H1 (cell line): ENCODE results near the gene TMCC1. TPM values are rescaled to one million over a fixed set of nuclear protein-coding genes. Genes with fewer than 3 reads are reported as not detected.

Experiments
- CTCF ChIA-PET: fragments of 300-600 bp; sonication (Branson Sonifier 250); formaldehyde crosslinking; loops from one replicate; lab custom pipeline; 2021; ENCODE audit not compliant: partially characterized antibody; lab: Charles Lee
- POLR2A ChIA-PET: fragments of 300-600 bp; sonication (Branson Sonifier 250); formaldehyde crosslinking; loops from one replicate; lab custom pipeline; 2021; ENCODE audit warnings: inconsistent platforms; ENCODE audit not compliant: partially characterized antibody; lab: Charles Lee
- DNase-seq, 2 experiments: peaks; one replicate each; pipeline versions ENCODE4 v3.0.0 to v3.0.0-alpha.2; 2010 to 2022; ENCODE audit warnings: low spot score in 2 of 2, low read depth in 1 of 2, mixed read lengths in 1 of 2
- FAIRE-seq: peaks from 2 replicates; lab custom pipeline; 2011; peaks lifted over from hg19 to GRCh38; lab: Jason Lieb, UNC
- H2AFZ ChIP-seq: 2 replicates; pipeline ENCODE4 v1.8.1; 2012; ENCODE audit warnings: low read length, inconsistent platforms
- H2AK5ac ChIP-seq: 2 replicates; pipeline ENCODE4 v1.6.1; 2013; ENCODE audit warnings: low read depth, low read length
- H2BK120ac ChIP-seq: replicated peaks from 2 replicates; pipeline ENCODE3; 2013; ENCODE audit warnings: low read depth, low read length, inconsistent platforms
- H2BK12ac ChIP-seq: 2 replicates; pipeline ENCODE4 v1.6.1; 2013; ENCODE audit warnings: low read depth, low read length
- H2BK15ac ChIP-seq: 2 replicates; pipeline ENCODE4 v1.6.1; 2013; ENCODE audit warnings: low read length
- H2BK20ac ChIP-seq: 2 replicates; pipeline ENCODE4 v1.6.1; 2013; ENCODE audit warnings: low read length
- H2BK5ac ChIP-seq: 2 replicates; pipeline ENCODE4 v1.6.1; 2013; ENCODE audit warnings: low read depth, low read length
- H3K14ac ChIP-seq: 2 replicates; pipeline ENCODE4 v1.6.1; 2013; ENCODE audit warnings: inconsistent platforms; ENCODE audit not compliant: insufficient read length
- H3K18ac ChIP-seq: 2 replicates; pipeline ENCODE4 v1.6.1; 2013; ENCODE audit warnings: low read length; ENCODE audit errors: extremely low read depth
- H3K23ac ChIP-seq: 2 replicates; pipeline ENCODE4 v1.6.1; 2013; ENCODE audit warnings: inconsistent platforms; ENCODE audit not compliant: insufficient read length
- H3K23me2 ChIP-seq: 2 replicates; pipeline ENCODE4 v1.6.1; 2013; ENCODE audit warnings: low read depth, low read length
- H3K27ac ChIP-seq: 2 replicates; pipeline ENCODE4 v1.6.1; 2011; ENCODE audit warnings: low read depth, low read length, inconsistent platforms
- H3K27me3 ChIP-seq, 4 experiments: replicated peaks in 1 of 4; 1 replicate in 1 of 4; 2 replicates in 3 of 4; pipeline versions ENCODE4 v1.6.1 to v1.8.1; 2011 to 2013; ENCODE audit warnings: low read length in 3 of 4, mild to moderate bottlenecking in 3 of 4, inconsistent platforms in 2 of 4, mixed read lengths in 2 of 4, moderate library complexity in 1 of 4; ENCODE audit not compliant: control insufficient read depth in 3 of 4, insufficient read depth in 3 of 4; ENCODE audit errors: extremely low read depth in 1 of 4
- H3K36me3 ChIP-seq, 4 experiments: 2 replicates each; pipeline versions ENCODE4 v1.6.1 to v1.8.1; 2011 to 2013; ENCODE audit warnings: mild to moderate bottlenecking in 4 of 4, low read length in 3 of 4, moderate library complexity in 2 of 4, control low read depth in 1 of 4, inconsistent platforms in 1 of 4; ENCODE audit not compliant: insufficient read depth in 4 of 4, control insufficient read depth in 2 of 4
- H3K4ac ChIP-seq: replicated peaks from 2 replicates; pipeline ENCODE3; 2013; ENCODE audit warnings: low read length, low read depth, mixed read lengths, inconsistent platforms; ENCODE audit not compliant: insufficient read length
- H3K4me1 ChIP-seq, 4 experiments: replicated peaks in 1 of 4; 1 replicate in 1 of 4; 2 replicates in 3 of 4; pipeline versions ENCODE4 v1.6.1 to v1.8.1; 2011 to 2013; ENCODE audit warnings: low read length in 3 of 4, inconsistent platforms in 2 of 4, mixed read lengths in 1 of 4; ENCODE audit not compliant: insufficient read depth in 4 of 4, control insufficient read depth in 3 of 4
- H3K4me2 ChIP-seq, 2 experiments: 2 replicates each; pipeline versions ENCODE4 v1.6.1 to v1.8.1; 2011 to 2013; ENCODE audit warnings: low read depth in 2 of 2, low read length in 2 of 2, control low read depth in 1 of 2, inconsistent platforms in 1 of 2, mild to moderate bottlenecking in 1 of 2; ENCODE audit not compliant: insufficient read depth in 1 of 2
- H3K4me3 ChIP-seq, 4 experiments: fragments of 200-600, 300-600 bp in 1 of 4; sonication (generic), shearing (Covaris generic), sonication (Bioruptor Twin) in 1 of 4; 2 replicates each; pipeline versions ENCODE4 v1.5.1 to v1.8.1; 2011 to 2016; ENCODE audit warnings: low read length in 4 of 4, low read depth in 3 of 4, control low read depth in 2 of 4, inconsistent platforms in 2 of 4, mild to moderate bottlenecking in 2 of 4, mixed read lengths in 1 of 4, moderate library complexity in 1 of 4; ENCODE audit not compliant: insufficient read depth in 2 of 4; ENCODE audit errors: extremely low read depth in 1 of 4
- H3K56ac ChIP-seq: replicated peaks from 2 replicates; pipeline ENCODE3; 2013; ENCODE audit warnings: low read depth, mild to moderate bottlenecking, mixed read lengths, low read length, inconsistent platforms; ENCODE audit not compliant: insufficient read length
- H3K79me1 ChIP-seq: 2 replicates; pipeline ENCODE4 v1.6.1; 2013; ENCODE audit warnings: low read depth, low read length, control low read depth
- H3K79me2 ChIP-seq, 2 experiments: 2 replicates each; pipeline versions ENCODE4 v1.6.1 to v1.8.1; 2012 to 2013; ENCODE audit warnings: low read length in 2 of 2, mild to moderate bottlenecking in 2 of 2, inconsistent platforms in 1 of 2; ENCODE audit not compliant: insufficient read depth in 2 of 2, control insufficient read depth in 1 of 2
- H3K9ac ChIP-seq, 4 experiments: replicated peaks in 1 of 4; 1 replicate in 1 of 4; 2 replicates in 3 of 4; pipeline versions ENCODE4 v1.6.1 to v1.8.1; 2011 to 2013; ENCODE audit warnings: low read depth in 3 of 4, low read length in 3 of 4, control low read depth in 2 of 4, mild to moderate bottlenecking in 2 of 4, moderate library complexity in 2 of 4, inconsistent platforms in 1 of 4; ENCODE audit errors: extremely low read depth in 1 of 4
- H3K9me3 ChIP-seq, 2 experiments: 2 replicates each; pipeline versions ENCODE4 v1.6.1 to v1.8.1; 2012 to 2013; ENCODE audit warnings: mild to moderate bottlenecking in 2 of 2, moderate library complexity in 2 of 2, control low read depth in 1 of 2, inconsistent platforms in 1 of 2, low read depth in 1 of 2, low read length in 1 of 2, mixed read lengths in 1 of 2; ENCODE audit not compliant: insufficient read depth in 2 of 2
- H4K20me1 ChIP-seq, 2 experiments: replicated peaks in 1 of 2; 2 replicates each; pipeline versions ENCODE3 to v1.8.1; 2011 to 2013; ENCODE audit warnings: inconsistent platforms in 2 of 2, low read length in 2 of 2, mild to moderate bottlenecking in 1 of 2; ENCODE audit not compliant: insufficient read depth in 2 of 2, control insufficient read depth in 1 of 2
- H4K5ac ChIP-seq: 2 replicates; pipeline ENCODE4 v1.6.1; 2013; ENCODE audit warnings: low read length, low read depth, mixed read lengths, inconsistent platforms; ENCODE audit not compliant: insufficient read length
- H4K8ac ChIP-seq: 2 replicates; pipeline ENCODE4 v1.8.0; 2013; ENCODE audit warnings: mild to moderate bottlenecking, moderate library complexity, low read length, inconsistent platforms; ENCODE audit not compliant: insufficient read depth; ENCODE audit errors: extremely low read depth
- H4K91ac ChIP-seq: replicated peaks from 2 replicates; pipeline ENCODE3; 2013; ENCODE audit warnings: low read length, mixed read lengths, inconsistent platforms; ENCODE audit not compliant: insufficient read length
- ATF2 ChIP-seq: IDR thresholded peaks from 2 replicates; pipeline ENCODE4 v1.6.1; 2012; ENCODE audit warnings: low read length, inconsistent platforms
- BACH1 ChIP-seq: IDR thresholded peaks from 2 replicates; pipeline ENCODE4 v1.6.1; 2012; ENCODE audit warnings: low read length, improper control_type of control experiment
- CBX8 ChIP-seq: fragments of 300-800, 300-1000 bp; sonication (generic); IDR thresholded peaks from 2 replicates; pipeline ENCODE4 v1.7.1; 2016; ENCODE audit warnings: low read depth, low read length, borderline replicate concordance
- MAFK ChIP-seq: IDR thresholded peaks from 2 replicates; pipeline ENCODE4 v1.6.1; 2012; ENCODE audit warnings: low read depth, mild to moderate bottlenecking, improper control_type of control experiment, low read length
- MAX ChIP-seq: IDR thresholded peaks from 2 replicates; pipeline ENCODE4 v1.6.1; 2012; ENCODE audit warnings: inconsistent platforms
- NANOG ChIP-seq: IDR thresholded peaks from 2 replicates; pipeline ENCODE4 v1.6.1; 2011; ENCODE audit warnings: low read length, low read depth, mild to moderate bottlenecking, inconsistent platforms; ENCODE audit not compliant: insufficient read depth, poor library complexity, severe bottlenecking
- NRF1 ChIP-seq: IDR thresholded peaks from 2 replicates; pipeline ENCODE4 v1.6.1; 2011; ENCODE audit warnings: mild to moderate bottlenecking, low read depth, low read length, improper control_type of control experiment
- RNF2 ChIP-seq: fragments of 200-900, 300-1000 bp; sonication (generic); IDR thresholded peaks from 2 replicates; pipeline ENCODE4 v1.7.1; 2016; ENCODE audit warnings: borderline replicate concordance, low read depth, mild to moderate bottlenecking, antibody characterized with exemption, low read length; ENCODE audit not compliant: poor library complexity, severe bottlenecking; ENCODE audit errors: missing control alignments
- SP2 ChIP-seq: IDR thresholded peaks from 2 replicates; pipeline ENCODE4 v1.6.1; 2012; ENCODE audit warnings: mild to moderate bottlenecking, low read length, inconsistent platforms
- YY1 ChIP-seq: IDR thresholded peaks from 2 replicates; pipeline ENCODE4 v1.6.1; 2011; ENCODE audit warnings: low read depth, mild to moderate bottlenecking, low read length
- WGBS, 2 experiments: shearing (Covaris generic) in 1 of 2; methylation state at CpG; one replicate each; pipeline versions ENCODE4 v1.1.6 to v1.1.7; 2013 to 2015; ENCODE audit warnings: low lambda C conversion rate in 2 of 2, mixed read lengths in 2 of 2, inconsistent platforms in 1 of 2, low coverage in 1 of 2, missing lambda C conversion rate in 1 of 2; ENCODE audit not compliant: insufficient replicate concordance in 2 of 2, insufficient coverage in 1 of 2, insufficient read length in 1 of 2; ENCODE audit errors: extremely low coverage in 1 of 2, missing lambda C conversion rate in 1 of 2; 5-methylcytosine and 5-hydroxymethylcytosine counted together
- polyA plus RNA-seq, 7 experiments: library from polyadenylated mRNA; depleted of rRNA in 3 of 7; stranded (reverse) in 5 of 7; unstranded in 2 of 7; fragments of >200 nt in 5 of 7; fragments of 200-250 nt in 2 of 7; gene quantifications; 1 replicate in 5 of 7; 2 replicates in 1 of 7; 4 replicates in 1 of 7; pipeline versions ENCODE4 v1.2.1 to v1.2.3, GENCODE V29; 2011 to 2013; ENCODE audit warnings: missing spikeins in 2 of 7, mixed read lengths in 2 of 7
- total RNA-seq: library from RNA; stranded (reverse); fragmentation: NEBNext Ultra II Directional; extraction: Animal tissue kit (Norgen Biotek cat#: 25700); gene quantifications from 2 replicates; pipeline ENCODE4 v1.2.1, GENCODE V29; 2021

Gene TMCC1
- total and polyA plus RNA-seq, 2 of the 8 experiments (the other 6 are each of a cell fraction or from before 2014, with no cell fraction given) = 10.4 to 27.1 TPM

- no peak overlapping the region for H2BK120ac ChIP-seq
- no peaks in the 10 kb centered on the region for H3K36me3 ChIP-seq
- H3K79me2 ChIP-seq = no peaks in the 10 kb centered on the region
- ChIA-PET POLR2A (no interaction called here), CTCF (interaction anchor here (1.0 to 1.3 kb wide), 5 partner anchors 9 to 104 kb away, joined by 3 to 6 read pairs (median 4); no protein-coding TSS in a partner anchor)
- FAIRE-seq (no peak), DNase-seq (no peak)
- H3K79me1 ChIP-seq = no peaks in the 10 kb centered on the region
- peaks cover 0 to 6% of the 10 kb centered on the region in 2 experiments; a peak in 1 of 4 replicates for H3K9me3 ChIP-seq
- H2BK15ac ChIP-seq = no peak overlapping the region
- no peak overlapping the region for H2BK12ac ChIP-seq
- no peak overlapping the region for H3K4me2 ChIP-seq
- no peaks in the 10 kb centered on the region for H3K4me1 ChIP-seq
- no peak overlapping the region for H3K4me3 ChIP-seq
- no peaks in the 10 kb centered on the region; the same call in 1 of the 2 replicates for H3K23me2 ChIP-seq
- no peak overlapping the region for H2BK20ac ChIP-seq
- no peak overlapping the region for H2AFZ ChIP-seq
- H3K9ac ChIP-seq = no peak overlapping the region
- WGBS, 2 experiments = 86% methylated on average over 1 of the region's 1 CpG; no CpG with 5 or more reads in 1 of the 2 experiments
- H2AK5ac ChIP-seq = no peak overlapping the region; the same call in 1 of the 2 replicates
- no peaks in the 10 kb centered on the region for H4K20me1 ChIP-seq
- no peak overlapping the region for H3K56ac ChIP-seq
- no peak for TF ChIP-seq SP2
- no peak for TF ChIP-seq ATF2
- no peak for TF ChIP-seq RNF2
- TF ChIP-seq MAX = no peak
- no peak for TF ChIP-seq YY1
- TF ChIP-seq BACH1 = no peak
- no peak for TF ChIP-seq CBX8
- no peak for TF ChIP-seq MAFK
- no peak for TF ChIP-seq NANOG
- TF ChIP-seq NRF1 = no peak
- H3K18ac ChIP-seq = no peak overlapping the region
- no peak overlapping the region for H4K5ac ChIP-seq
- no peak overlapping the region for H3K27ac ChIP-seq
- no peak overlapping the region for H2BK5ac ChIP-seq
- H3K27me3 ChIP-seq = 0 out of 7 replicates have a peak, but pooled peaks cover 0 to 5% (median under 1%) of the 10 kb centered on the region in 4 experiments
- H4K8ac ChIP-seq = no peak overlapping the region
- no peak overlapping the region for H3K14ac ChIP-seq
- H4K91ac ChIP-seq = no peak overlapping the region
- H3K23ac ChIP-seq = no peak overlapping the region
- H3K4ac ChIP-seq = no peak overlapping the region
Measured at GRCh38 chr3:129929383-129929782, 35.9 kb upstream of the TMCC1 start.
